ENCODE results near the gene HINFP. TPM values are rescaled to one million over a fixed set of nuclear protein-coding genes. Genes with fewer than 3 reads are reported as not detected.
"Not testable (repeated sequence)": the region's sequence is repeated elsewhere in the genome, so short reads cannot be mapped to it uniquely, and the experiment has no call there.

HINFP gene
- total RNA-seq, 1 donor from 2014 or later, result 13.3 TPM

GRCh38 chr11:119149018-119149785, 27.8 kb downstream of the HINFP start, which contains the start of gene ABCG4:
ABCG4 (plus strand) TSS chr11:119149052; CDS start chr11:119149966, 914 bp downstream.
- intact Hi-C loops (cut with DNase I), result loop anchor here (5.0 to 10.0 kb wide), 2 partner anchors 48 to 176 kb away; no protein-coding TSS in a partner anchor
- DNase-seq (peak; percentile 53), ATAC-seq (ENCODE audit: poor library complexity) (peak; percentile 76)

GRCh38 chr11:119149786-119150275, 28.5 kb downstream of the HINFP start:
- no peak for DNase-seq

GRCh38 chr11:119152043-119152442, 30.7 kb downstream of the HINFP start:
- intact Hi-C loops (cut with DNase I), result no loop called here
- no peak for DNase-seq

More at GRCh38 chr11:119149786-119150275, 28.5 kb downstream of the HINFP start:
- no peak for ATAC-seq (ENCODE audit: poor library complexity)
- intact Hi-C loops (cut with DNase I), result loop anchor here (5.0 to 10.0 kb wide), 2 partner anchors 47 to 175 kb away; no protein-coding TSS in a partner anchor

GRCh38 chr11:119152604-119153003, 31.2 kb downstream of the HINFP start:
- intact Hi-C loops (cut with DNase I), result no loop called here
- no peak for ATAC-seq (ENCODE audit: poor library complexity)
- no peak for DNase-seq

More at GRCh38 chr11:119152043-119152442, 30.7 kb downstream of the HINFP start:
- ATAC-seq (ENCODE audit: poor library complexity), result no peak

- intact Hi-C loops (cut with DNase I), result no loop called here
- DNase-seq (no peak), ATAC-seq (ENCODE audit: poor library complexity) (no peak)
Observed at GRCh38 chr11:119153049-119153818, 31.9 kb downstream of the HINFP start.

- intact Hi-C loops (cut with DNase I), result no loop called here
- ATAC-seq (ENCODE audit: poor library complexity), result no peak
- no peak for DNase-seq
Observed at GRCh38 chr11:119154178-119154577, 32.8 kb downstream of the HINFP start.

GRCh38 chr11:119155733-119156492, 34.5 kb downstream of the HINFP start:
- ATAC-seq (ENCODE audit: poor library complexity), result peak; percentile 31
- intact Hi-C loops (cut with DNase I), result no loop called here
- DNase-seq, result no peak

- DNase-seq (no peak), ATAC-seq (ENCODE audit: poor library complexity) (no peak)
- intact Hi-C loops (cut with DNase I), result no loop called here
Observed at GRCh38 chr11:119156496-119156895, 35.1 kb downstream of the HINFP start.

- DNase-seq (no peak), ATAC-seq (ENCODE audit: poor library complexity) (no peak)
- intact Hi-C loops (cut with DNase I), result no loop called here
Observed at GRCh38 chr11:119157063-119157462, 35.7 kb downstream of the HINFP start.

- DNase-seq, result no peak
- intact Hi-C loops (cut with DNase I), result no loop called here
- no peak for ATAC-seq (ENCODE audit: poor library complexity)
Observed at GRCh38 chr11:119158467-119158866, 37.1 kb downstream of the HINFP start.

GRCh38 chr11:119160151-119160550, 38.8 kb downstream of the HINFP start:
- DNase-seq, result no peak
- intact Hi-C loops (cut with DNase I), result no loop called here
- ATAC-seq (ENCODE audit: poor library complexity), result no peak

GRCh38 chr11:119161871-119162270, 40.5 kb downstream of the HINFP start:
- DNase-seq (no peak), ATAC-seq (ENCODE audit: poor library complexity) (no peak)
- intact Hi-C loops (cut with DNase I), result no loop called here

GRCh38 chr11:119166368-119167076, 45.1 kb downstream of the HINFP start:
- DNase-seq (no peak), ATAC-seq (ENCODE audit: poor library complexity) (no peak)
- intact Hi-C loops (cut with DNase I), result no loop called here

GRCh38 chr11:119167077-119167458, 45.7 kb downstream of the HINFP start:
- DNase-seq; ATAC-seq (ENCODE audit: poor library complexity); intact Hi-C loops (cut with DNase I): not testable (repeated sequence)

GRCh38 chr11:119167933-119168332, 46.6 kb downstream of the HINFP start:
- DNase-seq, result no peak
- no peak for ATAC-seq (ENCODE audit: poor library complexity)
- intact Hi-C loops (cut with DNase I), result no loop called here

- DNase-seq, result peak; percentile 89
- ATAC-seq (ENCODE audit: poor library complexity), result peak; percentile 98
- intact Hi-C loops (cut with DNase I), result no loop called here
Observed at GRCh38 chr11:119168471-119169281, 47.3 kb downstream of the HINFP start, which contains the start of gene NLRX1. NLRX1 (plus strand) TSS chr11:119168725; CDS start chr11:119171404, 2,679 bp downstream.

GRCh38 chr11:119169282-119169719, 47.9 kb downstream of the HINFP start:
- intact Hi-C loops (cut with DNase I), result no loop called here
- ATAC-seq (ENCODE audit: poor library complexity) (peak; percentile 55), DNase-seq (peak; percentile 57)

All from Right ventricle myocardium superior (tissue), 1 donor.